GM10266 (cell line): ENCODE measurements around the gene WDR1.
A peak's percentile ranks its signal among the peaks of the same experiment; 100 is the strongest.

Experiments used
- DNase-seq: peaks from one replicate; pipeline ENCODE4 v3.0.0; 2012; ENCODE audit errors: extremely low spot score
- CTCF ChIP-seq: IDR thresholded peaks from 2 replicates; pipeline ENCODE4 v1.5.1; 2012; ENCODE audit warnings: mild to moderate bottlenecking, low read depth; ENCODE audit not compliant: control insufficient read depth, insufficient read depth; ENCODE audit errors: missing control alignments

Gene WDR1

GRCh38 chr4:10092481-10093270 is 23.9 kb downstream of the WDR1 start:
- no peak for TF ChIP-seq CTCF
- no peak for DNase-seq

- DNase-seq, result no peak
- TF ChIP-seq CTCF, result no peak
These were observed 24.9 kb downstream of the WDR1 start for GRCh38 chr4:10091531-10092181.

- DNase-seq, result no peak
- no peak for TF ChIP-seq CTCF
These were observed 25.9 kb downstream of the WDR1 start for GRCh38 chr4:10090467-10091250.

- no peak for DNase-seq
These were observed 27.3 kb downstream of the WDR1 start for GRCh38 chr4:10089346-10089745.

GRCh38 chr4:10088135-10089010 is 28.2 kb downstream of the WDR1 start:
- TF ChIP-seq CTCF, result no peak
- no peak for DNase-seq

More at GRCh38 chr4:10089346-10089745, 27.3 kb downstream of the WDR1 start:
- TF ChIP-seq CTCF, result peak; percentile 17

GRCh38 chr4:10087152-10087791 is 29.3 kb downstream of the WDR1 start:
- no peak for DNase-seq
- TF ChIP-seq CTCF, result no peak
